ENCODE results near the gene PCDHB7.
"Not testable (repeated sequence)": the region's sequence is repeated elsewhere in the genome, so short reads cannot be mapped to it uniquely, and the experiment has no call there.

DNA sequence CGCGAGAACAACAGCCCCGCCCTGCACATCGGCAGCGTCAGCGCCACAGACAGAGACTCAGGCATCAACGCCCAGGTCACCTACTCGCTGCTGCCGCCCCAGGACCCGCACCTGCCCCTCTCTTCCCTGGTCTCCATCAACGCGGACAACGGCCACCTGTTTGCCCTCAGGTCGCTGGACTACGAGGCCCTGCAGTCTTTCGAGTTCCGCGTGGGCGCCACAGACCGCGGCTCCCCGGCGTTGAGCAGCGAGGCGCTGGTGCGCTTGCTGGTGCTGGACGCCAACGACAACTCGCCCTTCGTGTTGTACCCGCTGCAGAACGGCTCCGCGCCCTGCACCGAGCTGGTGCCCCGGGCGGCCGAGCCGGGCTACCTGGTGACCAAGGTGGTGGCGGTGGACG is 20.8 kb upstream of the PCDHB7 start:
- TF ChIP-seq TAF1 (IDR thresholded peaks at IDR 0.05; ENCODE audit: borderline replicate concordance, low read depth, low read length); POLR2A (IDR thresholded peaks at IDR 0.05; ENCODE audit: low read depth, low read length); POLR2AphosphoS5 (IDR thresholded peaks at IDR 0.05; ENCODE audit: low read depth, low read length): not testable (repeated sequence)

Data from GM12892 (cell line).